ENCODE results near the gene CNP. TPM values are rescaled to one million over a fixed set of nuclear protein-coding genes. Genes with fewer than 3 reads are reported as not detected.
"Not testable (repeated sequence)": the region's sequence is repeated elsewhere in the genome, so short reads cannot be mapped to it uniquely, and the experiment has no call there.

Gene CNP
- total RNA-seq (2014; rRNA removed; shearing (Covaris generic)) = 26.4 and 35.2 TPM in 2 replicates
- polyA plus RNA-seq (2014; cell fraction: nucleus; rRNA removed) = 41.4 and 52.4 TPM in 2 replicates

- peak; percentile 84 for DNase-seq (ENCODE audit: extremely low read depth, low read depth)
Measured at GRCh38 chr17:41966463-41967140, at the start of gene CNP. Gene CNP (plus strand): TSS chr17:41966795. CDS start chr17:41966885, 90 bp downstream.

GRCh38 chr17:41917192-41917591 is 49.4 kb upstream of the CNP start:
- no peak for DNase-seq (ENCODE audit: extremely low read depth, low read depth)

- DNase-seq (ENCODE audit: extremely low read depth, low read depth) = no peak
Measured at GRCh38 chr17:41917679-41918313, 48.8 kb upstream of the CNP start.

GRCh38 chr17:41918314-41919164 is 48.1 kb upstream of the CNP start, which contains the start of gene ACLY:
Gene ACLY (minus strand): TSS chr17:41918951. CDS start chr17:41913873, 5,078 bp downstream.
- DNase-seq (ENCODE audit: extremely low read depth, low read depth) = peak; percentile 96

- no peak for DNase-seq (ENCODE audit: extremely low read depth, low read depth)
Measured at GRCh38 chr17:41919165-41919817, 47.3 kb upstream of the CNP start.

GRCh38 chr17:41919840-41920579 is 46.6 kb upstream of the CNP start:
- DNase-seq (ENCODE audit: extremely low read depth, low read depth) = no peak

- no peak for DNase-seq (ENCODE audit: extremely low read depth, low read depth)
Measured at GRCh38 chr17:41920580-41920955, 46.0 kb upstream of the CNP start.

GRCh38 chr17:41925991-41926590 is 40.5 kb upstream of the CNP start:
- DNase-seq (ENCODE audit: extremely low read depth, low read depth) = no peak

GRCh38 chr17:41928693-41929251 is 37.8 kb upstream of the CNP start:
- no peak for DNase-seq (ENCODE audit: extremely low read depth, low read depth)

- DNase-seq (ENCODE audit: extremely low read depth, low read depth) = peak; percentile 95
Measured at GRCh38 chr17:41930009-41930832, 36.4 kb upstream of the CNP start, which contains the start of gene ODAD4. Gene ODAD4 (plus strand): TSS chr17:41930617. CDS start chr17:41930724, 107 bp downstream.

GRCh38 chr17:41930833-41931156 is 35.8 kb upstream of the CNP start:
- DNase-seq (ENCODE audit: extremely low read depth, low read depth) = not testable (repeated sequence)

GRCh38 chr17:41931715-41932114 is 34.9 kb upstream of the CNP start:
- DNase-seq (ENCODE audit: extremely low read depth, low read depth) = not testable (repeated sequence)

GRCh38 chr17:41932816-41933389 is 33.7 kb upstream of the CNP start:
- DNase-seq (ENCODE audit: extremely low read depth, low read depth) = no peak

GRCh38 chr17:41935641-41936040 is 31.0 kb upstream of the CNP start:
- DNase-seq (ENCODE audit: extremely low read depth, low read depth) = no peak

- no peak for DNase-seq (ENCODE audit: extremely low read depth, low read depth)
Measured at GRCh38 chr17:41937970-41938954, 28.3 kb upstream of the CNP start.

- no peak for DNase-seq (ENCODE audit: extremely low read depth, low read depth)
Measured at GRCh38 chr17:41939044-41939692, 27.4 kb upstream of the CNP start.

Data from NCI-H460 (cell line).